Sigmoid colon (tissue), 4 donors: ENCODE measurements around the gene CNPY1.

Source experiments
- EP300 ChIP-seq, 4 donors: sonication (generic); formaldehyde crosslinking; IDR thresholded peaks; one replicate each; pipeline ENCODE4 v1.6.1; 2017; ENCODE audit warnings: antibody characterized with exemption in 4 of 4
- POLR2A ChIP-seq, 2 donors: fragments of 450-650 bp; IDR thresholded peaks; one replicate each; pipeline ENCODE4 v1.6.1; 2016; ENCODE audit warnings: antibody characterized with exemption in 2 of 2, mild to moderate bottlenecking in 2 of 2, moderate library complexity in 2 of 2
- POLR2AphosphoS5 ChIP-seq, 4 donors: sonication (generic); formaldehyde crosslinking; IDR thresholded peaks; one replicate each; pipeline ENCODE4 v1.6.1; 2017; ENCODE audit warnings: antibody characterized with exemption in 4 of 4
- TF ChIP-seq, protein P1 (sequence below), 4 experiments: fragments of 450-650 bp in 3 of 4; fragments of 200-600 bp in 1 of 4; IDR thresholded peaks; one replicate each; pipeline ENCODE4 v1.5.1; 2016 to 2019; ENCODE audit warnings: antibody characterized with exemption in 4 of 4, mild to moderate bottlenecking in 3 of 4, moderate library complexity in 2 of 4

DNA sequence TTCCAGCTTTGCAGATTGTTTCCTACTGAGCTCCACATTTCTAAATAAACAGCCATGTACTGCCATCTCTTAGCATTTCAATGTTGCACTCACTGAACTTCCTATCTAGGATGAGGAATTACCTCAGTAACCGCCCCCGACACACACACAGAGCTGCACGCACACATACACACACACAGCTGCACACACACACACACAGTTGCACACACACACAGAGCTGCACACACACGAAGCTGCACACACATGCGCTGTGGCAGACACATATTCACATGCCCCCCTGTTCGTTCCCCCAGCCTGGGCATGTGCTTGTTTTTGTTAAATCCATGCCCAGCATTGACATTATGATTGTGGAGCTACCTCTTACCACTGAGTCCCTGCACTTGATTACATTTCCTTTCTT, 39.6 kb upstream of the CNPY1 start:
- TF ChIP-seq POLR2A (IDR thresholded peaks at IDR 0.05), result no peak
- TF ChIP-seq, protein P1, sequence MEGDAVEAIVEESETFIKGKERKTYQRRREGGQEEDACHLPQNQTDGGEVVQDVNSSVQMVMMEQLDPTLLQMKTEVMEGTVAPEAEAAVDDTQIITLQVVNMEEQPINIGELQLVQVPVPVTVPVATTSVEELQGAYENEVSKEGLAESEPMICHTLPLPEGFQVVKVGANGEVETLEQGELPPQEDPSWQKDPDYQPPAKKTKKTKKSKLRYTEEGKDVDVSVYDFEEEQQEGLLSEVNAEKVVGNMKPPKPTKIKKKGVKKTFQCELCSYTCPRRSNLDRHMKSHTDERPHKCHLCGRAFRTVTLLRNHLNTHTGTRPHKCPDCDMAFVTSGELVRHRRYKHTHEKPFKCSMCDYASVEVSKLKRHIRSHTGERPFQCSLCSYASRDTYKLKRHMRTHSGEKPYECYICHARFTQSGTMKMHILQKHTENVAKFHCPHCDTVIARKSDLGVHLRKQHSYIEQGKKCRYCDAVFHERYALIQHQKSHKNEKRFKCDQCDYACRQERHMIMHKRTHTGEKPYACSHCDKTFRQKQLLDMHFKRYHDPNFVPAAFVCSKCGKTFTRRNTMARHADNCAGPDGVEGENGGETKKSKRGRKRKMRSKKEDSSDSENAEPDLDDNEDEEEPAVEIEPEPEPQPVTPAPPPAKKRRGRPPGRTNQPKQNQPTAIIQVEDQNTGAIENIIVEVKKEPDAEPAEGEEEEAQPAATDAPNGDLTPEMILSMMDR (IDR thresholded peaks at IDR 0.05), result no peak
- TF ChIP-seq POLR2AphosphoS5 (IDR thresholded peaks at IDR 0.05), result no peak
- no peak for TF ChIP-seq EP300 (IDR thresholded peaks at IDR 0.05)
